HEK293T (cell line): ENCODE data around the gene CLASRP.

Source experiments
- CTCF ChIA-PET: fragments of 350-600 bp; formaldehyde crosslinking; extraction: SDS; loops from one replicate; lab custom pipeline; 2021; ENCODE audit warnings: antibody characterized with exemption, inconsistent platforms; lab: Yijun Ruan, JAX
- POLR2A ChIA-PET: fragments of 350-600 bp; formaldehyde crosslinking; extraction: SDS; loops from one replicate; lab custom pipeline; 2020; ENCODE audit warnings: antibody characterized with exemption, inconsistent platforms; lab: Yijun Ruan, JAX
- DNase-seq: peaks from one replicate; pipeline ENCODE4 v3.0.0; 2012; ENCODE audit warnings: mixed read lengths; ENCODE audit errors: extremely low spot score
- ARNT ChIP-seq: fragments of 450-650 bp; IDR thresholded peaks from 2 replicates; pipeline ENCODE4 v1.6.1; 2017; ENCODE audit warnings: mild to moderate bottlenecking
- BHLHE40 ChIP-seq: fragments of 450-650 bp; IDR thresholded peaks from 2 replicates; pipeline ENCODE4 v1.6.1; 2016; ENCODE audit warnings: mild to moderate bottlenecking, moderate library complexity, borderline replicate concordance
- CTBP1 ChIP-seq: fragments of 450-650 bp; IDR thresholded peaks from 2 replicates; pipeline ENCODE4 v1.6.1; 2016; ENCODE audit warnings: borderline replicate concordance
- ELF4 ChIP-seq: fragments of 450-650 bp; IDR thresholded peaks from 2 replicates; pipeline ENCODE4 v1.6.1; 2017; ENCODE audit warnings: antibody characterized with exemption
- FOXA1 ChIP-seq: fragments of 450-650 bp; IDR thresholded peaks from 2 replicates; pipeline ENCODE4 v1.6.1; 2016; ENCODE audit warnings: mild to moderate bottlenecking
- FOXK2 ChIP-seq: fragments of 450-650 bp; IDR thresholded peaks from 2 replicates; pipeline ENCODE4 v1.6.1; 2016; ENCODE audit warnings: mild to moderate bottlenecking
- FOXM1 ChIP-seq: fragments of 450-650 bp; IDR thresholded peaks from 2 replicates; pipeline ENCODE4 v1.6.1; 2017; ENCODE audit warnings: mild to moderate bottlenecking, borderline replicate concordance
- HDGF ChIP-seq: fragments of 450-650 bp; IDR thresholded peaks from 2 replicates; pipeline ENCODE4 v1.6.1; 2017; ENCODE audit warnings: antibody characterized with exemption, borderline replicate concordance
- L3MBTL2 ChIP-seq: fragments of 450-650 bp; conservative IDR thresholded peaks from 2 replicates; pipeline ENCODE4 v1.6.1; 2016; ENCODE audit warnings: mild to moderate bottlenecking
- LEF1 ChIP-seq: fragments of 450-650 bp; IDR thresholded peaks from 2 replicates; pipeline ENCODE4 v1.6.1; 2017; ENCODE audit warnings: mild to moderate bottlenecking, borderline replicate concordance
- NFRKB ChIP-seq: fragments of 450-650 bp; IDR thresholded peaks from 2 replicates; pipeline ENCODE4 v1.6.1; 2016; ENCODE audit warnings: mild to moderate bottlenecking, moderate library complexity
- SP1 ChIP-seq: fragments of 450-650 bp; IDR thresholded peaks from 2 replicates; pipeline ENCODE4 v1.6.1; 2017
- SUZ12 ChIP-seq: fragments of 450-650 bp; IDR thresholded peaks from 2 replicates; pipeline ENCODE4 v1.6.1; 2016; ENCODE audit warnings: mild to moderate bottlenecking
- TARDBP ChIP-seq: fragments of 450-650 bp; IDR thresholded peaks from 2 replicates; pipeline ENCODE4 v1.6.1; 2016
- ZNF384 ChIP-seq: fragments of 450-650 bp; IDR thresholded peaks from 2 replicates; pipeline ENCODE4 v1.6.1; 2016
- TF ChIP-seq, protein P1 (sequence below): fragments of 450-650 bp; IDR thresholded peaks from 2 replicates; pipeline ENCODE4 v1.6.1; 2016

CLASRP gene

GRCh38 chr19:45027371-45027770 lies 11.5 kb upstream of the CLASRP start:
- no peak for TF ChIP-seq ZNF384
- TF ChIP-seq HDGF, result no peak
- TF ChIP-seq, protein P1, sequence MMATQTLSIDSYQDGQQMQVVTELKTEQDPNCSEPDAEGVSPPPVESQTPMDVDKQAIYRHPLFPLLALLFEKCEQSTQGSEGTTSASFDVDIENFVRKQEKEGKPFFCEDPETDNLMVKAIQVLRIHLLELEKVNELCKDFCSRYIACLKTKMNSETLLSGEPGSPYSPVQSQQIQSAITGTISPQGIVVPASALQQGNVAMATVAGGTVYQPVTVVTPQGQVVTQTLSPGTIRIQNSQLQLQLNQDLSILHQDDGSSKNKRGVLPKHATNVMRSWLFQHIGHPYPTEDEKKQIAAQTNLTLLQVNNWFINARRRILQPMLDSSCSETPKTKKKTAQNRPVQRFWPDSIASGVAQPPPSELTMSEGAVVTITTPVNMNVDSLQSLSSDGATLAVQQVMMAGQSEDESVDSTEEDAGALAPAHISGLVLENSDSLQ, result no peak
- no peak for TF ChIP-seq ARNT
- TF ChIP-seq ELF4, result no peak
- TF ChIP-seq TARDBP, result no peak
- TF ChIP-seq FOXK2, result no peak
- TF ChIP-seq FOXM1, result no peak
- no peak for TF ChIP-seq LEF1
- TF ChIP-seq FOXA1, result no peak
- TF ChIP-seq CTBP1, result no peak
- no peak for TF ChIP-seq SUZ12
- no peak for TF ChIP-seq BHLHE40
- no peak for TF ChIP-seq L3MBTL2
- no peak for TF ChIP-seq NFRKB
- TF ChIP-seq SP1, result no peak
- no peak for DNase-seq
- ChIA-PET POLR2A (interaction anchor here (1.1 to 4.0 kb wide), 2 partner anchors 11 to 15 kb away, joined by 3 to 34 read pairs; partner anchors contain the start of gene CLASRP), CTCF (interaction anchor here (0.9 kb wide), 1 partner anchor 10 kb away, joined by 3 read pairs; no protein-coding TSS in a partner anchor)

DNA sequence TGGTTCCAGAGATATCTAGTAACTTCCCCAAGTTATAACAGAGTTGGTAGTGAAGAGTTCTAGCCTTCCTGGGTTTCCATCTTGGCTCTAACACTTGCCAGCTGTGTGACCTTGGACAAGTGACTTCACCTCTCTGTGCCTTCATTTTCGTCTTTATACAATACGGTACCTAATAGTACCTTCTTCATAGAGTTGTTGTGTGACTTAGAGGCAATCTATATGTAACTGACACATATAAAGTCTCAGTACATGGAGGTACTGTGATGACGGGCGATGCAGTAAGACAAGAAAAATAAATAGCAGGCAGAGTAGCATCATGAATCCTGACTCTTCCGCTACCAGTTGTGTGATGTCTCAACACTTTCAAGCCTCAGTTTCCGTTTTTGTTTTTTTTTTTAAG lies 8.0 kb upstream of the CLASRP start:
- DNase-seq, result no peak
- ChIA-PET POLR2A (interaction anchor here (4.0 kb wide), 1 partner anchor 8 kb away, joined by 34 read pairs; the partner anchor contains the start of gene CLASRP), CTCF (no interaction called here)
- no peak for TF ChIP-seq CTBP1

DNA sequence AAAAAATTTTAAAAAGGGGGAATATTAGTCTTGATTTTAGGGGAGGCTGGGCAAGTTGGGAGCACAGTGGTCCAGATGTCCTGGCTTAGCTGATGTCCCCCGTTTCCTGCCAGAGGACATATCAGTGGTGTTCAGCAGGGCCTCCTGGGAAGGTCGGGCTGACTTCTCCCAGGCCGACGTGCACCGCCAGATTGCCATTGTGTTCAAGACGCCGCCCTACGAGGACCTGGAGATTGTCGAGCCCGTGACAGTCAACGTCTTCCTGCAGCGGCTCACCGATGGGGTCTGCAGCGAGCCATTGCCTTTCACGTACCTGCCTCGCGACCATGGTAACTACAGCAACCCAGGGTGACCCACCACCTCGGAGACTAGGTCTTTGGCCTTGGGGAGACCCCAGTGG lies 6.4 kb upstream of the CLASRP start:
- ChIA-PET CTCF (no interaction called here), POLR2A (no interaction called here)
- DNase-seq, result no peak
- TF ChIP-seq HDGF (no peak), FOXK2 (no peak), L3MBTL2 (no peak), NFRKB (no peak), BHLHE40 (no peak), ARNT (no peak), SUZ12 (no peak), FOXM1 (no peak), LEF1 (no peak), ELF4 (no peak), ZNF384 (no peak), SP1 (no peak), FOXA1 (no peak), CTBP1 (no peak)
- TF ChIP-seq, protein P1, result no peak

DNA sequence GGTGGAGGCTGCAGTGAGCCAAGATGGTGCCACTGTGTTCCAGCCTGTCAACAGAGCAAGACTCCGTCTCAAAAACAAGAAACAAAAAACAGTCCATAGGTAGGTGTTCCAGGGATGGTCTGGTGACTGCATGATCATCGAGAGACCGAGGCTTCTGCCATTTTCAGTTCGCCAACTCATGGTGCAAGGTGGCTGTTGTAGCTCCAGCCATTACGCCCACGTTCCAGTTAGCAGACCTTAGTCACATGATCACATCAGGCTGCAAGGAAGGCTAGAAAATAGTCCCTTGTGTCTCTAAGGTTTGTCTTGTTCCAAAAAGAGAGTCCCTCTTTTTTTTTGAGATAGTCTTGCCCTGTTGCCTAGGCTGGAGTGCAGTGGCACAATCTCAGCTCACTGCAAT lies 3.1 kb upstream of the CLASRP start:
- no peak for DNase-seq
- TF ChIP-seq ELF4 (no peak), SUZ12 (no peak), TARDBP (no peak), FOXK2 (no peak)
- ChIA-PET POLR2A (no interaction called here), CTCF (no interaction called here)

DNA sequence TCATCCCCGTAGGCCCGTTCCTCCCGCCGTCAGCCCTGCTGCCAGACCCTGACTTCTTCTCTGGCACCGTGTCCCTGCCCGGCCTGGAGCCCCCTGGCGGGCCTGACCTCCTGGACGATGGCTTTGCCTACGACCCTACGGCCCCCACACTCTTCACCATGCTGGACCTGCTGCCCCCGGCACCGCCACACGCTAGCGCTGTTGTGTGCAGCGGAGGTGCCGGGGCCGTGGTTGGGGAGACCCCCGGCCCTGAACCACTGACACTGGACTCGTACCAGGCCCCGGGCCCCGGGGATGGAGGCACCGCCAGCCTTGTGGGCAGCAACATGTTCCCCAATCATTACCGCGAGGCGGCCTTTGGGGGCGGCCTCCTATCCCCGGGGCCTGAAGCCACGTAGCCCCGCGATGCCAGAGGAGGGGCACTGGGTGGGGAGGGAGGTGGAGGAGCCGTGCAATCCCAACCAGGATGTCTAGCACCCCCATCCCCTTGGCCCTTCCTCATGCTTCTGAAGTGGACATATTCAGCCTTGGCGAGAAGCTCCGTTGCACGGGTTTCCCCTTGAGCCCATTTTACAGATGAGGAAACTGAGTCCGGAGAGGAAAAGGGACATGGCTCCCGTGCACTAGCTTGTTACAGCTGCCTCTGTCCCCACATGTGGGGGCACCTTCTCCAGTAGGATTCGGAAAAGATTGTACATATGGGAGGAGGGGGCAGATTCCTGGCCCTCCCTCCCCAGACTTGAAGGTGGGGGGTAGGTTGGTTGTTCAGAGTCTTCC lies 1.3 kb upstream of the CLASRP start:
- CTCF ChIA-PET, result interaction anchor here (0.6 kb wide), 1 partner anchor 312 kb away, joined by 3 read pairs; no protein-coding TSS in a partner anchor
- POLR2A ChIA-PET, result interaction anchor here (0.8 to 2.8 kb wide), 6 partner anchors 9 to 135 kb away, joined by 3 to 34 read pairs (median 3); no protein-coding TSS in a partner anchor
- no peak for DNase-seq
- TF ChIP-seq FOXA1 (no peak), FOXM1 (no peak), HDGF (no peak), NFRKB (no peak), ARNT (no peak)

- ChIA-PET CTCF (interaction anchor here (1.3 kb wide), 1 partner anchor 20 kb away, joined by 3 read pairs; no protein-coding TSS in a partner anchor), POLR2A (interaction anchor here (0.6 to 2.8 kb wide), 7 partner anchors 9 to 85 kb away, joined by 3 to 34 read pairs (median 9); partner anchors contain the start of gene CLPTM1)
- TF ChIP-seq FOXA1 (no peak), CTBP1 (no peak), ARNT (no peak), L3MBTL2 (no peak), NFRKB (no peak), FOXK2 (no peak), BHLHE40 (no peak), FOXM1 (no peak), SUZ12 (no peak)
- TF ChIP-seq, protein P1, result no peak
- no peak for DNase-seq
Observed at GRCh38 chr19:45040059-45040771, 1.4 kb downstream of the CLASRP start.
